Measurements from ENCODE around the gene MSMB.

MSMB gene

DNA sequence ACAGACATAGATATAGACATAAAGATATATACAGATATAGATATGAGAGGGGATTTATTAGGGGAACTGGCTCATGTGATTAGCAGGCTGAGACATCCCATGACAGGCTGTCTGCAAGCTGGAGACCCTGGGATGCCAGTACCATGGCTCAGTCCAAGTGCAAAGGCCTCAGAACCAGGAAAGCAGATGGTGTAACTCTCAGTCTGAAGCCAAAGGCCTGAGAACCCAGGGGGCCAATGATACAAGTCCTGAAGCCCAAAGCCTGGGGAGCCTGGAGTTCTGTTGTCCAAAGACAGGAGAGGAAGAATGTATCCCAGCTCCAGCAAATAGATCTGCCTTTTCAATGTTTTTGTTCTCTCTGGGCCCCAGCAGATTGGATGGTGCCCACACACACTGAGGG, 21.1 kb downstream of the MSMB start:
- H3K4me2 ChIP-seq: peak overlapping the region in 6 of 11 experiments; percentile 87 to 99 (median 94); a peak in 12 of 22 replicates
- peak overlapping the region in 9 of 11 experiments; percentile 0 to 98 (median 86); a peak in 15 of 22 replicates for H3K27ac ChIP-seq
- peaks cover 43 to 95% (median 85%) of the 10 kb centered on the region in 10 experiments for H3K4me1 ChIP-seq
- peak overlapping the region in 5 of 10 experiments; percentile 15 to 96 (median 83); a peak in 8 of 20 replicates for H3K4me3 ChIP-seq
- no peak for TF ChIP-seq Cebpa-rat (IDR thresholded peaks at IDR 0.05)
- peaks cover 0 to 25% (median 0%) of the 10 kb centered on the region in 11 experiments; a peak in 7 of 22 replicates for H3K9me3 ChIP-seq (replicated peaks in 1 of 11)
- H3K9ac ChIP-seq: peak overlapping the region in 7 of 11 experiments; percentile 5 to 99 (median 98); a peak in 12 of 22 replicates
- H4K20me1 ChIP-seq: peaks cover 17 to 100% (median 84%) of the 10 kb centered on the region in 11 experiments; a peak in 21 of 22 replicates
- no peaks in the 10 kb centered on the region for H3K27me3 ChIP-seq
- peaks cover 13 to 76% (median 64%) of the 10 kb centered on the region in 11 experiments; a peak in 20 of 22 replicates for H3K36me3 ChIP-seq

DNA sequence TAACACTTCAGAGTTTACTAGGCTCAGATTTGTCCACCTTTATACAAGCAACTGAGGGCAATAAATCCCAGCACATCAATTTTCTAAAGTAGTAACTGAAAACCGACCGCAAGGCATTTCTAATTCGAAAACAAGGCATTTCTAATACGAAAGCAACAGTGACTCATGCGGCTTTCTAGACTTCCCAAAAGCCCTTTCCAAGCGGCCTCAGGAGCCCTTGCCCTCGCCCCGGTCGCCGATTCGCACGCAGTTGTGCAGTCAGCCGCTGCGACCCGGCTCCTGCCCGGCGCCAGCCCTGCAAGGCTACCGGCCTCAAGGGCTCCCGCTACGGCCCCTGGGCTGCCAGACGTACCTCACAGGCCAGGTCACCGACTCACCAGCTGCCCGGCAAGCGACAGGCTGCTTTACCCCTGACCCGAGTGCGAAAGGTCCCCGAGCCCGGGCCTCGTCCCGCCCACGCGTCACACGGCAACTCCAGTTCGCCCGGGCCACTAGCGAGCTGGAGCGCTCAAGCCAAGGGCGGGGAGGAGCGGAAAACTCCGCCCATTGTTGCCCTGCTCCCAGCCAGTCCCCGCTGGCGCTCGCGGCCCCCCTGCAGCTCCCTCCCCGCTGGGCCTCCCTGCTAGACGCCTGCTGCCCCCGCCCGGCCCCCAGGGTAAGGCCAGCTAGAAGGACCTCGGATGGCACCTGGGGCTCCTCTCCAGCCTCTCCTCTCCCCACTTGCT, 22.9 kb downstream of the MSMB start:
- peaks cover 46 to 100% (median 97%) of the 10 kb centered on the region in 10 experiments for H3K4me1 ChIP-seq
- peaks cover 17 to 87% (median 63%) of the 10 kb centered on the region in 11 experiments; a peak in 20 of 22 replicates for H3K36me3 ChIP-seq
- peaks cover 13 to 100% (median 84%) of the 10 kb centered on the region in 11 experiments; a peak in 21 of 22 replicates for H4K20me1 ChIP-seq
- no peak for TF ChIP-seq Cebpa-rat (IDR thresholded peaks at IDR 0.05)
- peaks cover 0 to 25% (median 0%) of the 10 kb centered on the region in 11 experiments; a peak in 7 of 22 replicates for H3K9me3 ChIP-seq (replicated peaks in 1 of 11)
- H3K4me3 ChIP-seq: peak overlapping the region; percentile 45 to 96 (median 58); a peak in 19 of 20 replicates
- H3K27me3 ChIP-seq: no peaks in the 10 kb centered on the region
- peak overlapping the region; percentile 63 to 98 (median 76); a peak in 21 of 22 replicates for H3K9ac ChIP-seq
- peak overlapping the region; percentile 65 to 99 (median 81) for H3K4me2 ChIP-seq
- peak overlapping the region; percentile 70 to 98 (median 82) for H3K27ac ChIP-seq

DNA sequence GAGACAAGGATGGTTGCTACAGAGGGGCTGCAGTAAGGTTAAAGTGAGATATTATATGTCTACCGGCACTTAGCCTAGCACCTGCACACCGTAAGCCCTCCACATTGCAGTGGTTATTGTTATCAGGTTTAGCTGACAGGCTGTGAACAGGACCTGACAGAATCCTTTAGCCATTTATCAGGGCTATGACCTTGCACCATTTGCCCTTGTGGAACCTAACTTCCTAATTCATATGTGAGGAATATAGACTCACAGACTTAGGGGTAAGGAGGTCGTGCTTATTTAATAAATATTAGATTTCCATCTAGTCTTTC, 25.8 kb downstream of the MSMB start:
- Histone ChIP-seq H3K4me2 (peak overlapping the region; percentile 30 to 99 (median 81)), H3K27me3 (no peaks in the 10 kb centered on the region), H3K4me1 (peaks cover 39 to 100% (median 85%) of the 10 kb centered on the region in 10 experiments), H4K20me1 (peaks cover 21 to 100% (median 83%) of the 10 kb centered on the region in 11 experiments; a peak in 21 of 22 replicates), H3K27ac (peak overlapping the region; percentile 70 to 98 (median 82)), H3K36me3 (peaks cover 27 to 87% (median 66%) of the 10 kb centered on the region in 11 experiments), H3K9ac (peak overlapping the region; percentile 28 to 98 (median 70); a peak in 19 of 22 replicates), H3K4me3 (peak overlapping the region in 6 of 10 experiments; percentile 12 to 96 (median 60); a peak in 12 of 20 replicates), H3K9me3 (replicated peaks in 1 of 11) (peaks cover 0 to 25% (median 0%) of the 10 kb centered on the region in 11 experiments; a peak in 7 of 22 replicates)
- no peak for TF ChIP-seq Cebpa-rat (IDR thresholded peaks at IDR 0.05)

DNA sequence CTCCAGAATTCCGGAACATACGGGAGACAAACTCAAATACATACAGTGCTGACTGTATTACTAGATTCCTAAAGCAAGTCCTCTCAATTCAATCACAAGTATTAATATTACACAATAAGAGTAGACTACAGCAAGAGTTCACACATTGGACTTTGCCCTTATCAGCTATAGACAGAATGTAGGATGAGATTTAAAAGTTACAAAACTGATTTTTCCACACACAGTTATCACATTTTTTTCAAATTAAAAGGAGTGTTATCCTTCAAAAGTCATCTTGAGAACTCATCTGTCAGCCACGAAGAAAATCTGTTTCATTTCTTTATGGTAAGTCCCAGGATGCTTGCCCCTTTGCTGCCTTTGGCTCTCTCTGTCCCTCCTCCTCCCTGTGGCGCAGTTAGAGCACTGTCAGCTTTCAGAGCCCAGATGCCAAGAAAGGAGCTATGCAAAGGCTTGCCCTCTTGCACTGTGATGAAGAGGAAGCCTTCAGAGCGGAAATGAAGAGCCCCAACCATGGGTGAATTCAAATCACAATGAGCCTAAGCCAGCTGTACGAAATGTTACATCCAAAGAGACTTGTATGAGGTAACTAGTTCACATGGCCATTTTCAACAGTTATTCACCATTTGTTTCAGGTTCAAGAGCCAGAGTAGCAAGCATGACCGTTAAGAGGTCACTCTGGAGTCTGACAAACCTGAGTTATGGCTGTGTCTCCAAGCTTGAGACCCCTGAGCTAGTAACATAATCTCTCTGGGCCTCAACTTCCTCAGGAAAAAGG, 26.3 kb downstream of the MSMB start:
- Histone ChIP-seq H3K9ac (peak overlapping the region; percentile 28 to 98 (median 70); a peak in 19 of 22 replicates), H3K27ac (peak overlapping the region; percentile 70 to 98 (median 82)), H3K27me3 (no peaks in the 10 kb centered on the region)

DNA sequence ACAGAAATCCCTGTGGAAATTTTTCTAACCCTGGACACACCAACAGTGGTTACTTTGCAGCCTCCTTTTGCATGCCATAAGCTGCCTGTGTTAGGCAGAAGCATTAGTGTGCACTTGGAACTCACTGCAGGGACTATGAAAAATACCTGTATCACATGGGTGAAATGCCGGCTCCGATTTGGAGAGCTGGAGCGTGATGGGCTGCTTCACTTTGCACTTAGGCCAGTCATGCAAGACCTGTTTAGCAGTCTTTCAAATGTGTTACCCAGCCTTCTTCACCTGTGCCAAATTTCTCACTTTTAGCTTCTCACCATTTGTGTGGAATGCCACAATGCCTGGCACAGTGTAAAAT, 26.9 kb downstream of the MSMB start:
- Histone ChIP-seq H3K9me3 (replicated peaks in 1 of 11) (peaks cover 0 to 25% (median 0%) of the 10 kb centered on the region in 11 experiments; a peak in 7 of 22 replicates), H3K27me3 (no peaks in the 10 kb centered on the region), H3K36me3 (peaks cover 39 to 87% (median 66%) of the 10 kb centered on the region in 11 experiments), H3K4me3 (peak overlapping the region in 6 of 10 experiments; percentile 12 to 96 (median 60); a peak in 11 of 20 replicates), H3K4me2 (peak overlapping the region; percentile 24 to 99 (median 81); a peak in 21 of 22 replicates), H4K20me1 (peaks cover 26 to 100% (median 76%) of the 10 kb centered on the region in 11 experiments; a peak in 21 of 22 replicates), H3K4me1 (peaks cover 39 to 100% (median 80%) of the 10 kb centered on the region in 10 experiments), H3K27ac (peak overlapping the region; percentile 70 to 98 (median 82); a peak in 20 of 22 replicates), H3K9ac (peak overlapping the region in 9 of 11 experiments; percentile 4 to 98 (median 77); a peak in 15 of 22 replicates)
- TF ChIP-seq Cebpa-rat (IDR thresholded peaks at IDR 0.05): no peak

More for the DNA sequence above, 26.3 kb downstream of the MSMB start:
- H3K4me1 ChIP-seq: peaks cover 39 to 100% (median 84%) of the 10 kb centered on the region in 10 experiments
- peak overlapping the region in 6 of 10 experiments; percentile 12 to 96 (median 60); a peak in 11 of 20 replicates for H3K4me3 ChIP-seq
- TF ChIP-seq Cebpa-rat (IDR thresholded peaks at IDR 0.05): no peak
- H3K9me3 ChIP-seq (replicated peaks in 1 of 11): peaks cover 0 to 25% (median 0%) of the 10 kb centered on the region in 11 experiments; a peak in 7 of 22 replicates
- H4K20me1 ChIP-seq: peaks cover 24 to 100% (median 82%) of the 10 kb centered on the region in 11 experiments; a peak in 21 of 22 replicates
- H3K4me2 ChIP-seq: peak overlapping the region; percentile 30 to 99 (median 81)
- peaks cover 33 to 87% (median 66%) of the 10 kb centered on the region in 11 experiments for H3K36me3 ChIP-seq

DNA sequence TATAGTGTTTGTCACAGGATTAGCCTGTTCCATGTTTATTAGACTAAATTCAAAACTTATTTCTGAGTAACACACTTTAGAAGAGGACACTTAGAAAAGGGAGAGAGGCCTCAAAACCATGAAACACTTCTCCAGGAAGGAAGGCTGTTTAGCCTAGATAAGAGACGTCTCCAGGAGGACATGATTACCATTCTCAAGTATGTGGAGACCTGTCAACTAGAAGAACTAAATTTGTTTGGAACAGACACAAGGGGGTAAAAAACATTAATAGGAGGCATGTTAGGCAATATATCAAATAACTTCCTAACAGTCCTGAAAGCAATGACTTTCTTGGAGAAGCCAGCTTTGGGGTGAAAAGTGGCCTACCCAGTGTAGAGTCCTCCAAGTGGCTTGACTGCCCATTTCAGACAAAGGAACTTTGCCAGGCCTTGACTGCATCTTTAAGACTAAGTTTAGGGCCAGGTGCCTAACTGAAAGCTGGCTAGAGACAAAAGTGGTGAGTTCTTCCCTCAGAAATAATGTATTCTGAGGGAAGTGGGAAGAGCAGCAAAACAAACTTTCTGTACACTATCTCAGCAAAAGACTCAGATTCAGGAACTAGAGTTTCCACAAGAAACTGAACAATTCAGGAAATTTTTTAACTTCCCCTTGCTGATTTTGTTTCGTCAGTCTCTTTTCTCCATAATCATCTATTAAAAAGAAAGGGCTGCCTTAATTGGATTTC, 27.5 kb downstream of the MSMB start:
- Histone ChIP-seq H3K27ac (peak overlapping the region; percentile 31 to 98 (median 82); a peak in 20 of 22 replicates), H4K20me1 (peaks cover 29 to 100% (median 71%) of the 10 kb centered on the region in 11 experiments; a peak in 21 of 22 replicates), H3K36me3 (peaks cover 44 to 87% (median 66%) of the 10 kb centered on the region in 11 experiments), H3K4me2 (peak overlapping the region; percentile 24 to 99 (median 81); a peak in 21 of 22 replicates), H3K27me3 (no peaks in the 10 kb centered on the region), H3K4me3 (peak overlapping the region in 6 of 10 experiments; percentile 12 to 96 (median 60); a peak in 10 of 20 replicates), H3K9me3 (replicated peaks in 1 of 11) (peaks cover 0 to 23% (median 0%) of the 10 kb centered on the region in 11 experiments; a peak in 7 of 22 replicates), H3K9ac (peak overlapping the region in 9 of 11 experiments; percentile 4 to 98 (median 77); a peak in 16 of 22 replicates), H3K4me1 (peaks cover 39 to 98% (median 74%) of the 10 kb centered on the region in 10 experiments)
- TF ChIP-seq Cebpa-rat (IDR thresholded peaks at IDR 0.05): no peak

DNA sequence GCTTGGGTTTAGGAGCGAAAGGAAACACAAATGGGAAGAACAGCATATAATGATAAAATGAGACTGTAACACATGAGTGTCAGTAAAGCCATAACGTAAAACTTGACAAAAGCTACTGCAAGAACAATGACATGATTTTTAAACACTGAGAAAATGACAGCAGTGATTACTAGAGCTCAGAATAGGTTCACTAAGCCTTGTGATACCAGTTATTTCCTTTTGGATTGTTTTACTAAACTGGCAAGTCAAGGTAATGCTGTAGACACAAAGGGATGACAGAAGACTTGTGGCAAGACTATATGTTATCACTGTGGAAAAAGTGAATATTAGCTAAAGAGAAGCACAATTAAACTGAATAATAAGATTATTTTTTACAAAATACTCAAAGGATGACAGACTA, 28.3 kb downstream of the MSMB start:
- Histone ChIP-seq H3K9ac (peak overlapping the region in 5 of 11 experiments; percentile 49 to 98 (median 79); a peak in 9 of 22 replicates), H3K27ac (peak overlapping the region in 9 of 11 experiments; percentile 78 to 98 (median 86); a peak in 17 of 22 replicates), H3K4me1 (peaks cover 34 to 98% (median 66%) of the 10 kb centered on the region in 10 experiments), H4K20me1 (peaks cover 28 to 99% (median 67%) of the 10 kb centered on the region in 11 experiments; a peak in 21 of 22 replicates), H3K27me3 (no peaks in the 10 kb centered on the region), H3K4me3 (peak overlapping the region in 3 of 10 experiments; percentile 52 to 83 (median 59); a peak in 6 of 20 replicates), H3K36me3 (peaks cover 53 to 87% (median 66%) of the 10 kb centered on the region in 11 experiments), H3K9me3 (replicated peaks in 1 of 11) (peaks cover 0 to 14% (median 0%) of the 10 kb centered on the region in 11 experiments; a peak in 5 of 22 replicates), H3K4me2 (peak overlapping the region in 7 of 11 experiments; percentile 81 to 99 (median 93); a peak in 12 of 22 replicates)
- TF ChIP-seq Cebpa-rat (IDR thresholded peaks at IDR 0.05): no peak

Measured in BLaER1 treated with 17β-estradiol and CSF1 and Interleukin-3, amounts not matched to agents 10 nM and 100 nM (cell line).